DMS53 treated with DMSO at 0.1 percent for 48 hours (cell line): Measurements from ENCODE around the gene STAT2.
A peak's percentile ranks its signal among the peaks of the same experiment; 100 is the strongest.
"Not testable (repeated sequence)": the region's sequence is repeated elsewhere in the genome, so short reads cannot be mapped to it uniquely, and the experiment has no call there.

Experiments used
- DNase-seq: peaks from one replicate; lab custom pipeline; 2025; ENCODE audit not compliant: unreplicated experiment; lab: John Stamatoyannopoulos, UW

The STAT2 gene

GRCh38 chr12:56362130-56363059 lies 2.5 kb upstream of the STAT2 start, which contains the start of gene APOF:
TSS of gene APOF (minus strand) at chr12:56362857. CDS start at chr12:56362745, 112 bp downstream.
- DNase-seq, result peak; percentile 96

- DNase-seq, result no peak
Observed at GRCh38 chr12:56361487-56362129, 1.7 kb upstream of the STAT2 start.

GRCh38 chr12:56358836-56359532 lies 923 bp downstream of the STAT2 start:
- DNase-seq, result no peak

- no peak for DNase-seq
Observed at GRCh38 chr12:56351325-56351724, 8.6 kb downstream of the STAT2 start.

- DNase-seq, result no peak
Observed at GRCh38 chr12:56350662-56351061, 9.2 kb downstream of the STAT2 start.

- DNase-seq, result no peak
Observed at GRCh38 chr12:56348776-56349175, 11.1 kb downstream of the STAT2 start.

GRCh38 chr12:56347255-56347654 lies 12.7 kb downstream of the STAT2 start:
- DNase-seq, result not testable (repeated sequence)

- DNase-seq, result no peak
Observed at GRCh38 chr12:56346675-56347074, 13.2 kb downstream of the STAT2 start.

GRCh38 chr12:56342290-56342689 lies 17.6 kb downstream of the STAT2 start:
- not testable (repeated sequence) for DNase-seq

GRCh38 chr12:56341616-56342015 lies 18.3 kb downstream of the STAT2 start:
- no peak for DNase-seq

GRCh38 chr12:56339158-56339422 lies 20.8 kb downstream of the STAT2 start:
- no peak for DNase-seq

GRCh38 chr12:56338308-56339157 lies 21.4 kb downstream of the STAT2 start, which contains the start of gene IL23A:
TSS of gene IL23A (plus strand) at chr12:56338884. CDS start at chr12:56339045, 161 bp downstream.
- no peak for DNase-seq

- no peak for DNase-seq
Observed at GRCh38 chr12:56337753-56338251, 22.1 kb downstream of the STAT2 start.

GRCh38 chr12:56336361-56337167 lies 23.3 kb downstream of the STAT2 start:
- DNase-seq, result no peak

GRCh38 chr12:56335527-56335926 lies 24.4 kb downstream of the STAT2 start:
- DNase-seq, result not testable (repeated sequence)

- no peak for DNase-seq
Observed at GRCh38 chr12:56334490-56334793, 25.5 kb downstream of the STAT2 start.

GRCh38 chr12:56333679-56334489 lies 26.0 kb downstream of the STAT2 start, which contains the start of gene PAN2:
TSS of gene PAN2 (minus strand) at chr12:56334000. CDS start at chr12:56333094, 906 bp downstream.
- peak; percentile 95 for DNase-seq

- DNase-seq, result no peak
Observed at GRCh38 chr12:56333197-56333678, 26.7 kb downstream of the STAT2 start.
